K562 (cell line): ENCODE results near the gene PRKD2. TPM values are rescaled to one million over a fixed set of nuclear protein-coding genes. Genes with fewer than 3 reads are reported as not detected.
A peak's percentile ranks its signal among the peaks of the same experiment; 100 is the strongest.

ENCODE experiments used
- BRF1 ChIP-seq: IDR thresholded peaks from 3 replicates; pipeline ENCODE4 v1.6.1; 2011; ENCODE audit warnings: borderline replicate concordance, mild to moderate bottlenecking; ENCODE audit not compliant: insufficient read length; ENCODE audit errors: extremely low read depth
- CREM ChIP-seq: IDR thresholded peaks from 2 replicates; pipeline ENCODE4 v1.6.1; 2014; ENCODE audit warnings: antibody characterized with exemption, low read depth
- CTBP1 ChIP-seq: fragments of 450-650 bp; IDR thresholded peaks from 2 replicates; pipeline ENCODE4 v1.6.1; 2016; ENCODE audit warnings: borderline replicate concordance
- ELF1 ChIP-seq: fragments of 200-800 bp; sonication (Bioruptor generic); IDR thresholded peaks from 2 replicates; pipeline ENCODE4 v1.6.1; 2016; ENCODE audit warnings: missing genetic modification characterization, missing compliant biosample characterization
- GTF2E2 ChIP-seq: fragments of 200-800 bp; sonication (Bioruptor generic); IDR thresholded peaks from 2 replicates; pipeline ENCODE4 v1.6.1; 2016; ENCODE audit warnings: missing genetic modification characterization, missing compliant biosample characterization
- IRF2 ChIP-seq: sonication (generic); formaldehyde crosslinking; IDR thresholded peaks from 2 replicates; pipeline ENCODE4 v1.8.1; 2022; ENCODE audit warnings: mild to moderate bottlenecking, missing genetic modification reagents
- KLF16 ChIP-seq: IDR thresholded peaks from 2 replicates; pipeline ENCODE4 v1.6.1; 2016; ENCODE audit warnings: antibody characterized with exemption
- L3MBTL2 ChIP-seq: fragments of 450-650 bp; IDR thresholded peaks from 2 replicates; pipeline ENCODE4 v1.6.1; 2016; ENCODE audit warnings: mild to moderate bottlenecking, moderate library complexity
- NEUROD1 ChIP-seq: fragments of 150-350 bp; IDR thresholded peaks from 2 replicates; pipeline ENCODE4 v1.6.1; 2014; ENCODE audit warnings: borderline replicate concordance, low read length, low read depth; ENCODE audit not compliant: partially characterized antibody
- NRF1 ChIP-seq, 2 experiments: fragments of 450-650 bp; IDR thresholded peaks in 1 of 2; conservative IDR thresholded peaks in 1 of 2; 2 replicates each; pipeline ENCODE4 v1.6.1; 2014; ENCODE audit warnings: mild to moderate bottlenecking in 2 of 2
- PHF20 ChIP-seq: fragments of 450-650 bp; IDR thresholded peaks from 2 replicates; pipeline ENCODE4 v1.6.1; 2018; ENCODE audit not compliant: partially characterized antibody
- RFX1 ChIP-seq: fragments of 450-650 bp; IDR thresholded peaks from 2 replicates; pipeline ENCODE4 v1.6.1; 2016; ENCODE audit warnings: mild to moderate bottlenecking, moderate library complexity
- SMAD3 ChIP-seq: fragments of 450-650 bp; formaldehyde crosslinking; conservative IDR thresholded peaks from 2 replicates; pipeline ENCODE4 v1.4.0; 2020; ENCODE audit warnings: mild to moderate bottlenecking
- SP1 ChIP-seq: sonication (generic); formaldehyde crosslinking; IDR thresholded peaks from 2 replicates; pipeline ENCODE4 v1.8.1; 2022; ENCODE audit warnings: mild to moderate bottlenecking, missing genetic modification reagents
- STAT5B ChIP-seq: fragments of 250-450 bp; sonication (Bioruptor Pico); IDR thresholded peaks from 2 replicates; pipeline ENCODE4 v1.8.0; 2021; ENCODE audit warnings: mild to moderate bottlenecking, inconsistent platforms
- U2AF1 ChIP-seq: fragments of 200-400 bp; formaldehyde crosslinking; optimal IDR thresholded peaks from 2 replicates; pipeline ENCODE3; 2017; ENCODE audit warnings: mild to moderate bottlenecking, low read depth, low read length, moderate library complexity
- ZEB2 ChIP-seq: fragments of 450-650 bp; IDR thresholded peaks from 2 replicates; pipeline ENCODE4 v1.6.1; 2016
- ZFP1 ChIP-seq: fragments of 450-650 bp; formaldehyde crosslinking; IDR thresholded peaks from 2 replicates; pipeline ENCODE4 v1.4.0; 2020; ENCODE audit warnings: mild to moderate bottlenecking, mixed read lengths
- ZKSCAN3 ChIP-seq: fragments of 250-450 bp; sonication (Bioruptor Pico); IDR thresholded peaks from 2 replicates; pipeline ENCODE4 v1.4.0; 2020
- ZNF316 ChIP-seq: fragments of 450-650 bp; IDR thresholded peaks from 2 replicates; pipeline ENCODE4 v1.6.1; 2016
- ZNF696 ChIP-seq: fragments of 250-450 bp; sonication (Bioruptor Pico); conservative IDR thresholded peaks from 2 replicates; pipeline ENCODE4 v1.4.0; 2020; ENCODE audit warnings: mild to moderate bottlenecking, moderate library complexity
- ZNF79 ChIP-seq: fragments of 250-450 bp; sonication (Bioruptor Pico); IDR thresholded peaks from 2 replicates; pipeline ENCODE4 v1.4.0; 2020; ENCODE audit warnings: low read depth, mild to moderate bottlenecking, moderate library complexity
- polyA plus RNA-seq, 8 experiments: library from polyadenylated mRNA; depleted of rRNA in 4 of 8; stranded (reverse) in 5 of 8; unstranded in 3 of 8; fragments of >200 nt; fragmentation: Nextera tagmentation in 2 of 8; fragmentation: Illumina TruSeq in 1 of 8; extraction: Ambion mirVana in 2 of 8; extraction: Trizol in 1 of 8; gene quantifications; 2 replicates each; pipeline versions ENCODE4 v1.2.1 to v1.2.3, GENCODE V29; 2011 to 2014; ENCODE audit warnings: inconsistent platforms in 1 of 8, missing spikeins in 1 of 8
- total RNA-seq, 7 experiments: library from RNA; depleted of rRNA in 6 of 7; stranded (reverse); fragments of >200 nt in 6 of 7; fragmentation: Illumina TruSeq in 2 of 7; extraction: Trizol in 2 of 7; gene quantifications; 2 replicates each; pipeline versions ENCODE4 v1.2.1 to v1.2.3, GENCODE V29; 2011 to 2021; ENCODE audit warnings: low replicate concordance in 1 of 7
- TF ChIP-seq, protein P1 (sequence below), 2 experiments: fragments of 450-650 bp in 1 of 2; sonication (generic) in 1 of 2; formaldehyde crosslinking; conservative IDR thresholded peaks; 2 replicates each; pipeline versions ENCODE4 v1.4.0 to v1.8.1; 2020 to 2022; ENCODE audit warnings: mild to moderate bottlenecking in 1 of 2, missing genetic modification reagents in 1 of 2
- TF ChIP-seq, protein P2 (sequence below): sonication (generic); formaldehyde crosslinking; IDR thresholded peaks from 2 replicates; pipeline ENCODE4 v1.8.0; 2023; ENCODE audit warnings: missing genetic modification reagents, mild to moderate bottlenecking, borderline replicate concordance
- TF ChIP-seq, protein P3 (sequence below): fragments of 450-650 bp; IDR thresholded peaks from 2 replicates; pipeline ENCODE4 v1.6.1; 2016; ENCODE audit warnings: missing biosample characterization, missing genetic modification characterization

The PRKD2 gene
- total and polyA plus RNA-seq, 9 of the 15 experiments (the other 6 are each of a cell fraction or from before 2014, with no cell fraction given): 1.8 to 60.0 (median 15.0) TPM

DNA sequence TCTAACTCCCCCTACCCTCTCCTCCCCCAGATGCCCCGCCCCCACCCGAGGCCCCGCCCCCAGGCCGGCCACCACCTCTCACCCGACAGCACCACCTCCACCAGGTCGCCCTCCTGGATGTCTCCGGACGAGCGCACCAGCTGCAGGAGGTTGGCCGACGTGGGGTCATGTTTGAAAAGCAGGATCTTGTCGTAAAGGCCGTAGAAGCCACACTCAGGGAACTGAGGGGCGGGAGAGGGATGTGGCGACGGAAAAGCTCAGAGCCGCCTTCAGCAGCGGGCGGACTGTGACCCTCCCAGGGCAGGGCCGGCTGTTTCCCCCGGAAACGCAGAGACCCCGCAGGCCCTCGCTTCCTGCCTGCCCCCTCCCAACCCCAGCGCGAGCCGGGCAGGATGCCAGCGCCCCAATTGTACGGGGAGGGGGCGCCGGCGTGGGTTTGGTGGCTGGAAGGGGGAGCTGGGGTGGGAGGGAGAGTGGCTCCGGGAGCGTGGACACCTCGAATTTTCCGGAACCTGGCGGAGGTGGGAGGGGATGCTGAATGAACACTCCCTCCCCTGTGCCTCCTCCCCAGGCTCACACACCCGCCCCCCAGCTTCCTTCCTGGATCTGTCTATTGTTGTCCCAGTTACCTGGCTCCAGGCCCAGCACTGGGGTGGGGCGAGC, 3.0 kb downstream of the PRKD2 start (continued):
- TF ChIP-seq ELF1 (tag) (peak; percentile 69), ZNF316 (no peak), ZKSCAN3 (no peak), ZNF696 (CRISPR knock-in tag) (no peak), RFX1 (no peak; the same call in 1 of the 2 replicates), ZFP1 (no peak), STAT5B (CRISPR knock-in tag) (no peak), ZNF79 (CRISPR knock-in tag) (no peak), NEUROD1 (no peak), L3MBTL2 (no peak), GTF2E2 (tag) (no peak), CTBP1 (no peak), CREM (peak; percentile 29; the same call in 1 of the 2 replicates), IRF2 (no peak), U2AF1 (no peak), SMAD3 (CRISPR knock-in tag) (no peak), NRF1 (conservative IDR thresholded peaks at IDR 0.05 in 1 of 2, IDR thresholded peaks at IDR 0.05 in 1 of 2) (no peak), ZEB2 (no peak), SP1 (CRISPR knock-in tag) (no peak), BRF1 (no peak), KLF16 (no peak), PHF20 (peak; percentile 30)
- TF ChIP-seq, protein P1, sequence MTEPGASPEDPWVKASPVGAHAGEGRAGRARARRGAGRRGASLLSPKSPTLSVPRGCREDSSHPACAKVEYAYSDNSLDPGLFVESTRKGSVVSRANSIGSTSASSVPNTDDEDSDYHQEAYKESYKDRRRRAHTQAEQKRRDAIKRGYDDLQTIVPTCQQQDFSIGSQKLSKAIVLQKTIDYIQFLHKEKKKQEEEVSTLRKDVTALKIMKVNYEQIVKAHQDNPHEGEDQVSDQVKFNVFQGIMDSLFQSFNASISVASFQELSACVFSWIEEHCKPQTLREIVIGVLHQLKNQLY (CRISPR knock-in tag; conservative IDR thresholded peaks at IDR 0.05): no peak
- TF ChIP-seq, protein P2, sequence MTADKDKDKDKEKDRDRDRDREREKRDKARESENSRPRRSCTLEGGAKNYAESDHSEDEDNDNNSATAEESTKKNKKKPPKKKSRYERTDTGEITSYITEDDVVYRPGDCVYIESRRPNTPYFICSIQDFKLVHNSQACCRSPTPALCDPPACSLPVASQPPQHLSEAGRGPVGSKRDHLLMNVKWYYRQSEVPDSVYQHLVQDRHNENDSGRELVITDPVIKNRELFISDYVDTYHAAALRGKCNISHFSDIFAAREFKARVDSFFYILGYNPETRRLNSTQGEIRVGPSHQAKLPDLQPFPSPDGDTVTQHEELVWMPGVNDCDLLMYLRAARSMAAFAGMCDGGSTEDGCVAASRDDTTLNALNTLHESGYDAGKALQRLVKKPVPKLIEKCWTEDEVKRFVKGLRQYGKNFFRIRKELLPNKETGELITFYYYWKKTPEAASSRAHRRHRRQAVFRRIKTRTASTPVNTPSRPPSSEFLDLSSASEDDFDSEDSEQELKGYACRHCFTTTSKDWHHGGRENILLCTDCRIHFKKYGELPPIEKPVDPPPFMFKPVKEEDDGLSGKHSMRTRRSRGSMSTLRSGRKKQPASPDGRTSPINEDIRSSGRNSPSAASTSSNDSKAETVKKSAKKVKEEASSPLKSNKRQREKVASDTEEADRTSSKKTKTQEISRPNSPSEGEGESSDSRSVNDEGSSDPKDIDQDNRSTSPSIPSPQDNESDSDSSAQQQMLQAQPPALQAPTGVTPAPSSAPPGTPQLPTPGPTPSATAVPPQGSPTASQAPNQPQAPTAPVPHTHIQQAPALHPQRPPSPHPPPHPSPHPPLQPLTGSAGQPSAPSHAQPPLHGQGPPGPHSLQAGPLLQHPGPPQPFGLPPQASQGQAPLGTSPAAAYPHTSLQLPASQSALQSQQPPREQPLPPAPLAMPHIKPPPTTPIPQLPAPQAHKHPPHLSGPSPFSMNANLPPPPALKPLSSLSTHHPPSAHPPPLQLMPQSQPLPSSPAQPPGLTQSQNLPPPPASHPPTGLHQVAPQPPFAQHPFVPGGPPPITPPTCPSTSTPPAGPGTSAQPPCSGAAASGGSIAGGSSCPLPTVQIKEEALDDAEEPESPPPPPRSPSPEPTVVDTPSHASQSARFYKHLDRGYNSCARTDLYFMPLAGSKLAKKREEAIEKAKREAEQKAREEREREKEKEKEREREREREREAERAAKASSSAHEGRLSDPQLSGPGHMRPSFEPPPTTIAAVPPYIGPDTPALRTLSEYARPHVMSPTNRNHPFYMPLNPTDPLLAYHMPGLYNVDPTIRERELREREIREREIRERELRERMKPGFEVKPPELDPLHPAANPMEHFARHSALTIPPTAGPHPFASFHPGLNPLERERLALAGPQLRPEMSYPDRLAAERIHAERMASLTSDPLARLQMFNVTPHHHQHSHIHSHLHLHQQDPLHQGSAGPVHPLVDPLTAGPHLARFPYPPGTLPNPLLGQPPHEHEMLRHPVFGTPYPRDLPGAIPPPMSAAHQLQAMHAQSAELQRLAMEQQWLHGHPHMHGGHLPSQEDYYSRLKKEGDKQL: no peak
- TF ChIP-seq, protein P3, sequence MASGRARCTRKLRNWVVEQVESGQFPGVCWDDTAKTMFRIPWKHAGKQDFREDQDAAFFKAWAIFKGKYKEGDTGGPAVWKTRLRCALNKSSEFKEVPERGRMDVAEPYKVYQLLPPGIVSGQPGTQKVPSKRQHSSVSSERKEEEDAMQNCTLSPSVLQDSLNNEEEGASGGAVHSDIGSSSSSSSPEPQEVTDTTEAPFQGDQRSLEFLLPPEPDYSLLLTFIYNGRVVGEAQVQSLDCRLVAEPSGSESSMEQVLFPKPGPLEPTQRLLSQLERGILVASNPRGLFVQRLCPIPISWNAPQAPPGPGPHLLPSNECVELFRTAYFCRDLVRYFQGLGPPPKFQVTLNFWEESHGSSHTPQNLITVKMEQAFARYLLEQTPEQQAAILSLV (tag): no peak
